ENCODE results near the gene ZHX3.

The ZHX3 gene

DNA sequence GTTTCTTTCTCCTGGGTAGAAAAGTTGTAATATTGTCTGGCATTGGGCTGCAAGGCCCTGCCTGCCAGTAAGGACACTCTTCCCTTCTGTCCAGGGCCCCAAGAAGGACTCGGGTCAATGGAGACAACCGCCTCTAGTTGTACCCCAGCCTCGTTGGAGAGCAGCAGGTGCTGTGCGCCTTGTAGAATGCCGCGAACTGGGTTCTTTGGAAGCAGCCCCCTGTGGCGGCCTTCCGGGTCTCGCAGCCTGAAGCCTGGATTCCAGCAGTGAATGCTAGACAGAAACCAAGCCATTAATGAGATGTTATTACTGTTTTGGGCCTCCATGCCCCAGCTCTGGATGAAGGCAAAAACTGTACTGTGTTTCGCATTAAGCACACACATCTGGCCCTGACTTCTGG is 143.2 kb downstream of the ZHX3 start:
- POLR2A ChIA-PET (ENCODE audit: low non-redundant PET), result no interaction called here
- no peak for DNase-seq (ENCODE audit: low spot score)
- CTCF ChIA-PET, result interaction anchor here (0.7 to 3.1 kb wide), 3 partner anchors 15 to 164 kb away, joined by 3 to 96 read pairs (median 21); partner anchors contain the start of genes LPIN3 and PLCG1
- H3K27ac ChIP-seq, result peak overlapping the region; percentile 76
- TF ChIP-seq, protein P1, sequence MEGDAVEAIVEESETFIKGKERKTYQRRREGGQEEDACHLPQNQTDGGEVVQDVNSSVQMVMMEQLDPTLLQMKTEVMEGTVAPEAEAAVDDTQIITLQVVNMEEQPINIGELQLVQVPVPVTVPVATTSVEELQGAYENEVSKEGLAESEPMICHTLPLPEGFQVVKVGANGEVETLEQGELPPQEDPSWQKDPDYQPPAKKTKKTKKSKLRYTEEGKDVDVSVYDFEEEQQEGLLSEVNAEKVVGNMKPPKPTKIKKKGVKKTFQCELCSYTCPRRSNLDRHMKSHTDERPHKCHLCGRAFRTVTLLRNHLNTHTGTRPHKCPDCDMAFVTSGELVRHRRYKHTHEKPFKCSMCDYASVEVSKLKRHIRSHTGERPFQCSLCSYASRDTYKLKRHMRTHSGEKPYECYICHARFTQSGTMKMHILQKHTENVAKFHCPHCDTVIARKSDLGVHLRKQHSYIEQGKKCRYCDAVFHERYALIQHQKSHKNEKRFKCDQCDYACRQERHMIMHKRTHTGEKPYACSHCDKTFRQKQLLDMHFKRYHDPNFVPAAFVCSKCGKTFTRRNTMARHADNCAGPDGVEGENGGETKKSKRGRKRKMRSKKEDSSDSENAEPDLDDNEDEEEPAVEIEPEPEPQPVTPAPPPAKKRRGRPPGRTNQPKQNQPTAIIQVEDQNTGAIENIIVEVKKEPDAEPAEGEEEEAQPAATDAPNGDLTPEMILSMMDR (conservative IDR thresholded peaks at IDR 0.05; ENCODE audit: low read depth), result no peak

DNA sequence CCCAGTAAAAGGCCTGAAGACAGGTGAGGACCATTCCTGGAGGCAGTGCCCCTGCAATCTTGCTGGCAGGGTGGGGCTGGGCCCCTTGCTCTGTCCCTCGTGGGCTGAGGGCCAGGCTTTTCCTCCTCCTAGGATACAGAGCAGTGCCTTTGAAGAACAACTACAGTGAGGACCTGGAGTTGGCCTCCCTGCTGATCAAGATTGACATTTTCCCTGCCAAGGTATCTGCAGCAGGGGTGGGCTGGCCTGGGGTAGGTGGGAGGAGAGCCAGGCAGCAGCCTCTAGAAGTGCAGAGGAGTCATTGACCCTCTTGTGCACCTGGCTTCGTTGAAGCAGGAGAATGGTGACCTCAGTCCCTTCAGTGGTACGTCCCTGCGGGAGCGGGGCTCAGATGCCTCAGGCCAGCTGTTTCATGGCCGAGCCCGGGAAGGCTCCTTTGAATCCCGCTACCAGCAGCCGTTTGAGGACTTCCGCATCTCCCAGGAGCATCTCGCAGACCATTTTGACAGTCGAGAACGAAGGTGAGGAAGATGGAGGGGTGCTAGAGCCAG is 143.7 kb downstream of the ZHX3 start:
- H3K27ac ChIP-seq, result peak overlapping the region; percentile 76
- TF ChIP-seq, protein P1 (conservative IDR thresholded peaks at IDR 0.05; ENCODE audit: low read depth), result no peak
- ChIA-PET POLR2A (ENCODE audit: low non-redundant PET) (no interaction called here), CTCF (interaction anchor here (0.6 to 3.1 kb wide), 26 partner anchors 8 to 255 kb away, joined by 3 to 96 read pairs (median 6); partner anchors contain the start of genes LPIN3 and PLCG1)
- DNase-seq (ENCODE audit: low spot score), result no peak

DNA sequence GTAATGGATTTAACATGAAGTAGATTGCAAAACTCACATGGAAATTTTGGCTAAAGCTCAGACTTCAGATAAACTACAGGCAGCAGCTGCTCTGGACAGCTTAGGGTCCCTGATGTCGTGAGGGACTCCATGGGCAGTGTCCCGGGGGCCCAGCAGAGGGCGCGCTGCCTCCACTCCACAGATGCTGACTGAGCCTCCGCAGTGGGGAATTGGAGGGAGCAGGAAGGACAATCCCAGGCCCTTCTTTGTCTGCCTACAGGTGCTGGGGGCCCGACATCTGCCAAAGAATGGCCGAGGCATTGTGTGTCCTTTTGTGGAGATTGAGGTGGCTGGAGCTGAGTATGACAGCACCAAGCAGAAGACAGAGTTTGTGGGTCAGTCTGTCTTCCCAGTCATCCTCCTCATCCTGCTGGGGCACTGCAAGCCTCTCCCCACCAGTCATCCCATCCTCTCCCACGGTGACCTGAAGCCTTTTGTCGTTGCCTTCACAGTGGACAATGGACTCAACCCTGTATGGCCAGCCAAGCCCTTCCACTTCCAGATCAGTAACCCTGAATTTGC is 144.3 kb downstream of the ZHX3 start:
- peak overlapping the region; percentile 76 for H3K27ac ChIP-seq
- ChIA-PET POLR2A (ENCODE audit: low non-redundant PET) (no interaction called here), CTCF (interaction anchor here (0.5 to 3.1 kb wide), 53 partner anchors 9 to 558 kb away, joined by 3 to 96 read pairs (median 5); partner anchors contain the start of genes LPIN3, PLCG1 and ZHX3)
- TF ChIP-seq, protein P1 (conservative IDR thresholded peaks at IDR 0.05; ENCODE audit: low read depth), result peak; percentile 99
- DNase-seq (ENCODE audit: low spot score), result peak; percentile 91

DNA sequence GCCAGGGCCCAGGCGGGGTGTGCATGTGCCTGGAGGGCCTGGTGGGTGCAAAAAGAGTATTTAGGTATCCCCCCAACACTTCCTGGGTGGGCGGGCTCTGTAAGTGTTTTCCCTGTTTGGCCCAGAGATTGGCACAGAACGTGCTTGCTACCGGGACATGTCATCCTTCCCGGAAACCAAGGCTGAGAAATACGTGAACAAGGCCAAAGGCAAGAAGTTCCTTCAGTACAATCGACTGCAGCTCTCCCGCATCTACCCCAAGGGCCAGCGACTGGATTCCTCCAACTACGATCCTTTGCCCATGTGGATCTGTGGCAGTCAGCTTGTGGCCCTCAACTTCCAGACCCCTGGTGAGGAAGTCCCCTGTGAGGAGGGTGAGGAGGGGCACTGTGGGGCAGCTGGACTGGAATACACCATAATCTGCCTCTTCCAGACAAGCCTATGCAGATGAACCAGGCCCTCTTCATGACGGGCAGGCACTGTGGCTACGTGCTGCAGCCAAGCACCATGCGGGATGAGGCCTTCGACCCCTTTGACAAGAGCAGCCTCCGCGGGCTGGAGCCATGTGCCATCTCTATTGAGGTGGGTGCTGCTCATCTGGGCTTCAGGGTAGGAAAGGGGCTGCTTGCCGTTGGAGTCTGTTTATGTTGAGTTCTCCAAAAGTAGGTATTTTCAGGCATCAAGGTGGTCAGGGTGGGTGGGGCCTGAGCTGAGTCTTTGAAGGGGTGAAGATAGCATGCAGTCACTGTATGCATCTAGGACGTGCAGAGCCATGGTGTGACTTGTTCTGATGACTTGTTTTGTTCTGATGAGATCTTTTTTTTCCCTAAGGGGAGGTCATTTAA is 145.0 kb downstream of the ZHX3 start:
- ChIA-PET CTCF (interaction anchor here (0.5 to 3.1 kb wide), 54 partner anchors 8 to 972 kb away, joined by 3 to 96 read pairs (median 5); partner anchors contain the start of genes LPIN3, PLCG1 and ZHX3), POLR2A (ENCODE audit: low non-redundant PET) (no interaction called here)
- TF ChIP-seq, protein P1 (conservative IDR thresholded peaks at IDR 0.05; ENCODE audit: low read depth), result no peak
- no peak for DNase-seq (ENCODE audit: low spot score)
- H3K27ac ChIP-seq, result peak overlapping the region; percentile 76

DNA sequence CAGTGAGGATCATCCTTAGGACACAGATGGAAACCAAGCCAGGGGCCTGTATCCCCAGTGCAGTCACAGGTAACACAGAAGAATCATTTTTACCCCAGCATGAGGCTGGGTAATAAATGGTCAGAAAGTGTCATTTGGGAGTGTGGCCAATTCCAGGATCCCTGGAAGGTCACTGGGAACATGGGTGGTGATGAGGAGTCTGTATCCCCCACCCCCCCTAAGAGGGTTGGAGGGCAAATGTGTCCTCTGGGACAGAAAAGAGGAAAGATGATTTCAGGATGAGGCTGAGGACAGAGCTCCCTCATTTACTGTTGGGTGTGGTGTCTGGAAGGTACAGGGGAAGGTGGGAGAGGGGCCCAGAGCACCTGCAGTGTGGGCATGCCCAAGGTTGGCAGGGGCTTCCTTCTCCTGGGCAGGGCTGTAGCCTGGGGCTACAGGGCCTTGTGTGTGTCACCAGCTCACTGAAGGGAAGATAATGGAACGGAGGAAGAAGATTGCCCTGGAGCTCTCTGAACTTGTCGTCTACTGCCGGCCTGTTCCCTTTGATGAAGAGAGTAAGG is 145.7 kb downstream of the ZHX3 start:
- POLR2A ChIA-PET (ENCODE audit: low non-redundant PET), result interaction anchor here (0.6 kb wide), 1 partner anchor 168 kb away, joined by 3 read pairs; no protein-coding TSS in a partner anchor
- DNase-seq (ENCODE audit: low spot score), result no peak
- H3K27ac ChIP-seq, result peak overlapping the region; percentile 76
- CTCF ChIA-PET, result interaction anchor here (0.6 to 3.1 kb wide), 12 partner anchors 13 to 972 kb away, joined by 3 to 96 read pairs (median 4); partner anchors contain the start of genes LPIN3 and ZHX3
- TF ChIP-seq, protein P1 (conservative IDR thresholded peaks at IDR 0.05; ENCODE audit: low read depth), result no peak
